Adrenal gland (tissue), 12 donors: Measurements from ENCODE around the gene SEC61A2. TPM values are rescaled to one million over a fixed set of nuclear protein-coding genes. Genes with fewer than 3 reads are reported as not detected.
A peak's percentile ranks its signal among the peaks of the same experiment; 100 is the strongest.

ENCODE experiments used
- DNase-seq, 7 donors: peaks; one replicate each; pipeline ENCODE4 v3.0.0-alpha.2; 2019 to 2020
- H3K27ac ChIP-seq, 5 donors: fragments of 200-600 bp; sonication (generic) in 4 of 5; 1 replicate in 3 of 5; 2 replicates in 2 of 5; pipeline versions ENCODE4 v1.5.1 to v1.8.0; 2016 to 2020; ENCODE audit warnings: mild to moderate bottlenecking in 1 of 5
- H3K27me3 ChIP-seq: fragments of 200-600 bp; 2 replicates; pipeline ENCODE4 v1.8.0; 2021
- H3K36me3 ChIP-seq, 2 donors: fragments of 200-600 bp; replicated peaks in 1 of 2; 1 replicate in 1 of 2; 2 replicates in 1 of 2; pipeline versions ENCODE4 v1.5.1 to v1.8.0; 2018 to 2022
- H3K4me1 ChIP-seq, 2 donors: fragments of 200-600 bp; replicated peaks in 1 of 2; 1 replicate in 1 of 2; 2 replicates in 1 of 2; pipeline versions ENCODE4 v1.5.1 to v1.8.0; 2018 to 2021
- H3K4me3 ChIP-seq, 4 donors: fragments of 200-600 bp; sonication (generic) in 3 of 4; one replicate each; pipeline ENCODE4 v1.5.1; 2016 to 2018
- H3K9me3 ChIP-seq, 3 donors: fragments of 200-600 bp; sonication (generic) in 1 of 3; replicated peaks in 1 of 3; 1 replicate in 2 of 3; 2 replicates in 1 of 3; pipeline versions ENCODE4 v1.5.1 to v1.8.0; 2016 to 2021
- POLR2A ChIP-seq, 2 donors: fragments of 450-650 bp; IDR thresholded peaks; one replicate each; pipeline ENCODE4 v1.6.1; 2017; ENCODE audit warnings: antibody characterized with exemption in 2 of 2, mild to moderate bottlenecking in 2 of 2, moderate library complexity in 1 of 2
- WGBS, 4 donors: extraction: QIAGEN DNeasy Blood & Tissue Kit in 2 of 4; methylation state at CpG; one replicate each; pipeline versions ENCODE4 v1.1.5 to v1.1.7; 2013 to 2017; 5-methylcytosine and 5-hydroxymethylcytosine counted together
- intact Hi-C, 2 donors: fragments of 100-400 bp; cut with DNase I; formaldehyde crosslinking; loops; one replicate each; pipeline versions ENCODE4 v1.14.1 to v1.15.0; 2022 to 2023
- polyA plus RNA-seq, 3 donors: library from polyadenylated mRNA; stranded (reverse); fragments of 200-250 nt in 2 of 3; fragments of 350-450 nt in 1 of 3; fragmentation: Illumina TruSeq in 1 of 3; extraction: RNeasy Lipid Tissue Mini Kit (QIAGEN cat#74804) in 1 of 3; gene quantifications; one replicate each; pipeline ENCODE4 v1.2.3, GENCODE V29; 2013 to 2014
- total RNA-seq, 9 donors: library from RNA; depleted of rRNA in 4 of 9; stranded (reverse); fragments of >200 nt in 4 of 9; fragments of 120-200 nt in 1 of 9; fragmentation: NEBNext Ultra II Directional in 1 of 9; extraction: Animal tissue kit (Norgen Biotek cat#: 25700) in 1 of 9; gene quantifications; one replicate each; pipeline versions ENCODE4 v1.1.0 to v1.2.4, GENCODE V29; 2013 to 2023
- TF ChIP-seq, protein P1 (sequence below), 6 experiments: fragments of 450-650 bp in 4 of 6; fragments of 200-600 bp in 2 of 6; sonication (generic) in 1 of 6; IDR thresholded peaks; 1 replicate in 5 of 6; 2 replicates in 1 of 6; pipeline versions ENCODE4 v1.5.1 to v1.8.0; 2016 to 2021; ENCODE audit warnings: antibody characterized with exemption in 6 of 6, mild to moderate bottlenecking in 2 of 6, moderate library complexity in 1 of 6
- donor health status: healthy with polysubstance abuse.
- donor health status: Bipolar disorder and iron deficiency.
- donor health status: DM: yes; HTN: yes; CAD: no.
- donor health status: DM: no; HTN: no; CAD: no.
- donor health status: DM: no; HTN: no; CAD: no.
- donor health status: DM: yes; HTN: yes; CAD: no.

SEC61A2 gene
- total and polyA plus RNA-seq, 12 donors: 1.3 to 8.4 (median 5.5) TPM

DNA sequence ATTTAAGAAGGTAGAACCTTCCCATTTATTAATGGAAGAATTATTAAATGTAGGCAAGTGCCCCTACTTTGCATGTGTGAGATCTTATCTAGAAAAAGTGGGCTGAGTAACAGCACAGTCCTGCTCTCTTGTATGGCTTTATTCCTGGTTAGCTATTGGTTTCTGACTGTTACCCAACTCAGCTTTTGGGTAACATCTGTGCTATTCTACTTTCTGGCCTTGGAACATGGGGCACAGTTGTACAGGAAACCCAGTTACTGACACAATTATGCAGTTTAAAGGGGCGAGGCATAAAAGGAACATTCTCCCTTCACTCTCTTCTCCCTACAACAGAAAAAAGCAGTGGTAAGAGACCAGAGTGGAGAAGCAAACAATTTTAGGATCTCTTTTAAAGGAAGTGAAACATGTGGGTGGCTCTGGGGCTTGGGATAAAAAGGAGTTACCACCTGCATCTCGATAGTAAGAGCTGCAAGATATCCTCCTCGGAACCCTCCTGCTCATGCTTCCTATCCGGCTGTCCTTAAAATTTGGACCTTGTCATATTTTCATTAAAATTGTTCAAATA is 50.2 kb downstream of the SEC61A2 start:
- intact Hi-C loops: no loop called here
- Histone ChIP-seq H3K9me3 (no peaks in the 10 kb centered on the region), H3K4me1 (no peaks in the 10 kb centered on the region), H3K4me3 (no peak overlapping the region), H3K36me3 (peaks cover 0 to 46% of the 10 kb centered on the region in 2 donors), H3K27me3 (no peaks in the 10 kb centered on the region), H3K27ac (no peak overlapping the region)
- TF ChIP-seq POLR2A (IDR thresholded peaks at IDR 0.05): no peak
- TF ChIP-seq, protein P1, sequence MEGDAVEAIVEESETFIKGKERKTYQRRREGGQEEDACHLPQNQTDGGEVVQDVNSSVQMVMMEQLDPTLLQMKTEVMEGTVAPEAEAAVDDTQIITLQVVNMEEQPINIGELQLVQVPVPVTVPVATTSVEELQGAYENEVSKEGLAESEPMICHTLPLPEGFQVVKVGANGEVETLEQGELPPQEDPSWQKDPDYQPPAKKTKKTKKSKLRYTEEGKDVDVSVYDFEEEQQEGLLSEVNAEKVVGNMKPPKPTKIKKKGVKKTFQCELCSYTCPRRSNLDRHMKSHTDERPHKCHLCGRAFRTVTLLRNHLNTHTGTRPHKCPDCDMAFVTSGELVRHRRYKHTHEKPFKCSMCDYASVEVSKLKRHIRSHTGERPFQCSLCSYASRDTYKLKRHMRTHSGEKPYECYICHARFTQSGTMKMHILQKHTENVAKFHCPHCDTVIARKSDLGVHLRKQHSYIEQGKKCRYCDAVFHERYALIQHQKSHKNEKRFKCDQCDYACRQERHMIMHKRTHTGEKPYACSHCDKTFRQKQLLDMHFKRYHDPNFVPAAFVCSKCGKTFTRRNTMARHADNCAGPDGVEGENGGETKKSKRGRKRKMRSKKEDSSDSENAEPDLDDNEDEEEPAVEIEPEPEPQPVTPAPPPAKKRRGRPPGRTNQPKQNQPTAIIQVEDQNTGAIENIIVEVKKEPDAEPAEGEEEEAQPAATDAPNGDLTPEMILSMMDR (IDR thresholded peaks at IDR 0.05): no peak
- WGBS, 4 donors: 74 to 91% (median 88%) methylated on average over 4 of the region's 4 CpGs
- DNase-seq: no peak

DNA sequence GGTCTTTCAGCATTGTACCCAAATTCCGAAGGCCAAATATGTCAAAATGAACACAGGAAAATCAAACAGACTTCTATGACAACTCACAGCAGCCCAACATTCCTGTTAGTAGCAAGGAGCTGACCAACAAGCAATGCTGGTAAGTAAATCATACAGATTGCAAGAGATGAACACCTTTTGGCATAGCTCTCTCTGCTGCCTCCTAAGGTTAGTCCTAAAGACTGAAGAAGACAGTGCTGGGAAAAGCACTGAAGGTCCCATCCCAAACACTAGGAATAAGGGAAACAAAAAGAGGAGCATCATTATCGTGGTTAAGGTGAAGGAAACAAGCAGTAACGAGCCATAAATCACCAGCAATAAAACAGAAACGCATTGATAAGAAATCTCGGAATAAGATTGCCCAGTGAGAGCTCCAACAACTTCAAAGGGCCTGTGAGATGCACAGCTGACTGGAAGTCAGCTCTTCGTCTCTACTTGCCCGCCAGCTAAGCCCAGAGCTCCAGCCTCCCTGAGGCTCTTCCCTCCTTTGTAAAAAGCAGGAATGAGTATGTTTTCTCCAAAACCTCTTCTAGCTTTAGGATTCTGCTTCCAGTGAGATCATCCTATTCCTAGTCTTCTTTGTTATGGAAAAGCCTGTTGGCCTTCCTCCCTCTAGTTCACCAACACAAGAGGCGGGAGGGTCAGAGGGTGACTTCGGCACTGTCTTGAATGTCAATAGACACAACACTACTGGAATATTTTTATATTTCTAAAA is 50.9 kb downstream of the SEC61A2 start:
- intact Hi-C loops: no loop called here
- 69 to 85% (median 78%) methylated on average over 9 of the region's 9 CpGs for WGBS, 4 donors
- no peak for DNase-seq
- no peaks in the 10 kb centered on the region for H3K9me3 ChIP-seq
- H3K4me1 ChIP-seq: no peaks in the 10 kb centered on the region
- no peak overlapping the region for H3K27ac ChIP-seq
- no peak for TF ChIP-seq POLR2A (IDR thresholded peaks at IDR 0.05)
- TF ChIP-seq, protein P1 (IDR thresholded peaks at IDR 0.05): no peak
- no peaks in the 10 kb centered on the region for H3K27me3 ChIP-seq
- H3K4me3 ChIP-seq: no peak overlapping the region
- peaks cover 0 to 47% of the 10 kb centered on the region in 2 donors for H3K36me3 ChIP-seq

DNA sequence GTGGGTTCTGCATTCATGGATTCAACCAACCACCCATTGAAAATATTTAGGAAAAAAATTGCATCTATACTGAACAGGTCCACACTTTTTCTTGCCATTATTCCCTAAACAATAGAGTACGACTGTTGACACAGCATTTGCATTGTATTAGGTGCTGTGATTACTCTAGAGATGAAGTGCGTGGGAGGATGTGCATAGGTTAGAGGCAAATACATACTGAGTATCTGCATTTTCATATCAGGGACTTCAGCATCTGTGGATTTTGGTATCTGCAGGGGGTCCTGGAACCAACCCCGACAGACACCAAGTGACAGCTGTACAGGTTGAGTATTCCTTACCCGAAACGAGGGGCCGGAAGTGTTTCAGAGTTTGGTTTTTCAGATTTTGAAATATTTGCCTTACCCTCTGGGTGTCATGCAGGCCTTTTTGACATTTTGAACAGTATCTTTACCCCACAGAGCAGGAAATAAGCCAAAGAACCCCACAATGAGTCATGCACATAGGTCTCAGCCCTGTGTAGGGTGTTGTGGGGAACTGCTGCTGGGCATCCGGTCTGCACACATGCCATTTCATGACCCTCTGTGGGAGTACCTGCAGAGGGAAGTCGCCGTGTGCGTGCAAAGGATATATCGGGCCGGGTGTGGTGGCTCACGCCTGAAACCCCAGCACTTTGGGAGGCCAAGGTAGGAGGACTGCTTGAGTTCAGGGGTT is 51.7 kb downstream of the SEC61A2 start:
- Histone ChIP-seq H3K27me3 (no peaks in the 10 kb centered on the region), H3K27ac (no peak overlapping the region), H3K4me1 (no peaks in the 10 kb centered on the region), H3K9me3 (no peaks in the 10 kb centered on the region), H3K4me3 (no peak overlapping the region), H3K36me3 (peaks cover 0 to 47% of the 10 kb centered on the region in 2 donors)
- DNase-seq: peak in 1 of 7 donors; percentile 9
- TF ChIP-seq, protein P1 (IDR thresholded peaks at IDR 0.05): no peak
- no peak for TF ChIP-seq POLR2A (IDR thresholded peaks at IDR 0.05)
- WGBS, 4 donors: 82 to 94% (median 87%) methylated on average over 7 to 13 of the region's 13 CpGs
- intact Hi-C loops: no loop called here

DNA sequence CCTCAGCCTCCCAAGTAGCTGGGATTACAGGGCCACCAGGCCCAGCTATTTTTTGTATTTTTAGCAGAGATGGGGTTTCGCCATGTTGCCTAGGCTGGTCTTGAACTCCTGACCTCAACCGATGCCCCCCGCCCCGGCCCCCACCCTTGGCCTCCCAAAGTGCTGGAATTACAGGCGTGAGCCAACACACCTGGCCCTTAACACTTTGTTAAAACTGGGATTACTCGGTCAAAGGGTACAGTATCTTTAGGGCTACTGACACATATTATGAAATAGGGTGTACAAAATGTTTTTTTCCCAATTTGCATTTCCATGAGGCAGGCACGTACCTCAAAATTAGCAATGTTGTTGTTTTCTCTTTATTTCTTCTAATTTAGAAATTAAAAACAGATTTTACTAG is 54.7 kb downstream of the SEC61A2 start:
- H3K9me3 ChIP-seq: no peaks in the 10 kb centered on the region
- WGBS, 4 donors: 93 to 99% (median 97%) methylated on average over 7 of the region's 7 CpGs
- no peak overlapping the region for H3K27ac ChIP-seq
- no peak for DNase-seq
- H3K36me3 ChIP-seq: peaks cover 0 to 19% of the 10 kb centered on the region in 2 donors
- H3K27me3 ChIP-seq: no peaks in the 10 kb centered on the region
- intact Hi-C loops: no loop called here
- no peaks in the 10 kb centered on the region for H3K4me1 ChIP-seq
- H3K4me3 ChIP-seq: no peak overlapping the region
- TF ChIP-seq POLR2A (IDR thresholded peaks at IDR 0.05): no peak
